GM12878 (cell line): ENCODE measurements around the gene MRPL44. TPM values are rescaled to one million over a fixed set of nuclear protein-coding genes. Genes with fewer than 3 reads are reported as not detected.

ENCODE experiments used
- CREM ChIP-seq: IDR thresholded peaks from 2 replicates; pipeline ENCODE4 v1.6.1; 2014; ENCODE audit warnings: antibody characterized with exemption, low read depth
- DPF2 ChIP-seq: fragments of 450-650 bp; IDR thresholded peaks from 2 replicates; pipeline ENCODE4 v1.6.1; 2017; ENCODE audit warnings: mild to moderate bottlenecking
- ETV6 ChIP-seq, 2 experiments: fragments of 450-650 bp in 1 of 2; IDR thresholded peaks in 1 of 2; conservative IDR thresholded peaks in 1 of 2; 2 replicates each; pipeline ENCODE4 v1.6.1; 2014; ENCODE audit warnings: antibody characterized with exemption in 1 of 2, borderline replicate concordance in 1 of 2, low read depth in 1 of 2, mild to moderate bottlenecking in 1 of 2, moderate library complexity in 1 of 2
- FOXM1 ChIP-seq: IDR thresholded peaks from 2 replicates; pipeline ENCODE4 v1.6.1; 2012; ENCODE audit warnings: low read depth, mild to moderate bottlenecking, inconsistent platforms, low read length, moderate library complexity
- MEF2A ChIP-seq: IDR thresholded peaks from 2 replicates; pipeline ENCODE4 v1.6.1; 2011; ENCODE audit warnings: low read depth, mild to moderate bottlenecking, low read length, moderate library complexity; ENCODE audit not compliant: insufficient read depth
- NFIC ChIP-seq: IDR thresholded peaks from 2 replicates; pipeline ENCODE4 v1.6.1; 2012; ENCODE audit warnings: low read depth, mild to moderate bottlenecking, inconsistent platforms, low read length, moderate library complexity
- NRF1 ChIP-seq: conservative IDR thresholded peaks from 2 replicates; pipeline ENCODE4 v1.6.1; 2011; ENCODE audit warnings: mild to moderate bottlenecking, low read depth, low read length, improper control_type of control experiment
- RAD21 ChIP-seq: IDR thresholded peaks from 2 replicates; pipeline ENCODE4 v1.6.1; 2011; ENCODE audit warnings: mild to moderate bottlenecking, low read depth, low read length, moderate library complexity; ENCODE audit not compliant: insufficient read depth
- SP1 ChIP-seq: IDR thresholded peaks from one replicate; pipeline ENCODE4 v1.6.1; 2011; ENCODE audit warnings: low read depth, low read length
- SPI1 ChIP-seq: IDR thresholded peaks from 2 replicates; pipeline ENCODE4 v1.6.1; 2011; ENCODE audit warnings: low read depth, mild to moderate bottlenecking, low read length, moderate library complexity, borderline replicate concordance; ENCODE audit not compliant: insufficient read depth
- STAT3 ChIP-seq: IDR thresholded peaks from 2 replicates; pipeline ENCODE4 v1.6.1; 2011; ENCODE audit warnings: low read depth, low read length, improper control_type of control experiment
- TBL1XR1 ChIP-seq: IDR thresholded peaks from 2 replicates; pipeline ENCODE4 v1.6.1; 2012; ENCODE audit warnings: low read depth, low read length, improper control_type of control experiment
- YBX1 ChIP-seq: fragments of 450-650 bp; IDR thresholded peaks from 2 replicates; pipeline ENCODE4 v1.6.1; 2016; ENCODE audit warnings: antibody characterized with exemption
- ZNF274 ChIP-seq: IDR thresholded peaks from one replicate; pipeline ENCODE4 v1.8.0; 2011; ENCODE audit not compliant: insufficient read length, insufficient read depth
- polyA plus RNA-seq, 11 experiments: library from polyadenylated mRNA; depleted of rRNA in 4 of 11; unstranded in 6 of 11; stranded (reverse) in 5 of 11; fragments of >200 nt; fragmentation: Nextera tagmentation in 4 of 11; fragmentation: Illumina TruSeq in 1 of 11; extraction: Ambion mirVana in 4 of 11; extraction: Trizol in 1 of 11; gene quantifications; 1 replicate in 1 of 11; 2 replicates in 10 of 11; pipeline versions ENCODE4 v1.2.1 to v1.2.3, GENCODE V29; 2011 to 2016; ENCODE audit warnings: inconsistent platforms in 2 of 11, missing spikeins in 2 of 11, low read depth in 1 of 11
- total RNA-seq, 4 experiments: library from RNA; depleted of rRNA in 3 of 4; stranded (reverse); fragments of >200 nt in 3 of 4; fragmentation: Illumina TruSeq in 1 of 4; extraction: Trizol in 1 of 4; gene quantifications; 2 replicates each; pipeline versions ENCODE4 v1.2.1 to v1.2.3, GENCODE V29; 2013 to 2021
- TF ChIP-seq, protein P1 (sequence below): fragments of 450-650 bp; IDR thresholded peaks from 2 replicates; pipeline ENCODE4 v1.6.1; 2017; ENCODE audit warnings: antibody characterized with exemption, mild to moderate bottlenecking, moderate library complexity
- TF ChIP-seq, protein P2 (sequence below): IDR thresholded peaks from 2 replicates; pipeline ENCODE4 v1.6.1; 2012; ENCODE audit warnings: low read length, inconsistent platforms
- TF ChIP-seq, protein P3 (sequence below): fragments of 450-650 bp; conservative IDR thresholded peaks from 2 replicates; pipeline ENCODE4 v1.6.1; 2017; ENCODE audit warnings: mild to moderate bottlenecking, moderate library complexity
- TF ChIP-seq, protein P4 (sequence below): fragments of 450-650 bp; IDR thresholded peaks from 2 replicates; pipeline ENCODE4 v1.6.1; 2016; ENCODE audit warnings: mild to moderate bottlenecking

Gene MRPL44
- total and polyA plus RNA-seq, 10 of the 15 experiments (the other 5 are each of a cell fraction or from before 2014, with no cell fraction given): 18.3 to 44.3 (median 37.5) TPM

DNA sequence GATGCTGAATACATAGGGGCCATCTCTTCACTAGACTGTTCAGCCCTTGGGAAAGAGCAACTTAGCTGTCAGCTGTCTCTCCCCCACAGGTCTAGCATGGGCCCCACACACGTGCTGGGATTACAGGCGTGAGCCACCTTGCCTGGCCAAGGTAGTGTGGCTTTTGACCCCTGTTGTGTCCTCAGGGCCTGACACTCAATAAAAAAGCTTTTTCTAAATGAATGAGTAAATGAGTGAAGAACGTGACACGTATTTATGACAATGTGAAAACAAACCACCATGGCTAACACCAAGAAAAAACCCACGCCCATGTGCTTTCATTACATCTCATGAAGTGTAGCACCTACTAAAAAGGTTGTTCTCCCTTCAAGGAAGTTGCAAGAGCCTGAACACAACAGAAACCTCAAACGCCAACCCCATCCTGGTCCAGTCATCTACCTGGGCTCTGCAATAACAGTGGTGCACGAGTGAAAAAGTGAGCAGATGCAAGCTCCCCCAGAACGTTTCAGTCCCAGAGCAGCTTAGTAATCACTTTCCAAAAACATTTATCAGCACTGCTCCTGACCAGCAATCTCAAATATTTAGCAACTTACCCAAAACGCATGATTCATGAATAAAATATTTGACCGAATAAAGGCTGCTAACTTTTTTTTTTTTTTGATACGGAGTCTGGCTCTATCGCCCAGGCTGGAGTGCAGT, 15.5 kb upstream of the MRPL44 start (continued):
- TF ChIP-seq, protein P1, sequence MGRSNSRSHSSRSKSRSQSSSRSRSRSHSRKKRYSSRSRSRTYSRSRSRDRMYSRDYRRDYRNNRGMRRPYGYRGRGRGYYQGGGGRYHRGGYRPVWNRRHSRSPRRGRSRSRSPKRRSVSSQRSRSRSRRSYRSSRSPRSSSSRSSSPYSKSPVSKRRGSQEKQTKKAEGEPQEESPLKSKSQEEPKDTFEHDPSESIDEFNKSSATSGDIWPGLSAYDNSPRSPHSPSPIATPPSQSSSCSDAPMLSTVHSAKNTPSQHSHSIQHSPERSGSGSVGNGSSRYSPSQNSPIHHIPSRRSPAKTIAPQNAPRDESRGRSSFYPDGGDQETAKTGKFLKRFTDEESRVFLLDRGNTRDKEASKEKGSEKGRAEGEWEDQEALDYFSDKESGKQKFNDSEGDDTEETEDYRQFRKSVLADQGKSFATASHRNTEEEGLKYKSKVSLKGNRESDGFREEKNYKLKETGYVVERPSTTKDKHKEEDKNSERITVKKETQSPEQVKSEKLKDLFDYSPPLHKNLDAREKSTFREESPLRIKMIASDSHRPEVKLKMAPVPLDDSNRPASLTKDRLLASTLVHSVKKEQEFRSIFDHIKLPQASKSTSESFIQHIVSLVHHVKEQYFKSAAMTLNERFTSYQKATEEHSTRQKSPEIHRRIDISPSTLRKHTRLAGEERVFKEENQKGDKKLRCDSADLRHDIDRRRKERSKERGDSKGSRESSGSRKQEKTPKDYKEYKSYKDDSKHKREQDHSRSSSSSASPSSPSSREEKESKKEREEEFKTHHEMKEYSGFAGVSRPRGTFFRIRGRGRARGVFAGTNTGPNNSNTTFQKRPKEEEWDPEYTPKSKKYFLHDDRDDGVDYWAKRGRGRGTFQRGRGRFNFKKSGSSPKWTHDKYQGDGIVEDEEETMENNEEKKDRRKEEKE: no peak
- peak; percentile 57; the same call in 1 of the 2 replicates for TF ChIP-seq NFIC
- TF ChIP-seq, protein P2, sequence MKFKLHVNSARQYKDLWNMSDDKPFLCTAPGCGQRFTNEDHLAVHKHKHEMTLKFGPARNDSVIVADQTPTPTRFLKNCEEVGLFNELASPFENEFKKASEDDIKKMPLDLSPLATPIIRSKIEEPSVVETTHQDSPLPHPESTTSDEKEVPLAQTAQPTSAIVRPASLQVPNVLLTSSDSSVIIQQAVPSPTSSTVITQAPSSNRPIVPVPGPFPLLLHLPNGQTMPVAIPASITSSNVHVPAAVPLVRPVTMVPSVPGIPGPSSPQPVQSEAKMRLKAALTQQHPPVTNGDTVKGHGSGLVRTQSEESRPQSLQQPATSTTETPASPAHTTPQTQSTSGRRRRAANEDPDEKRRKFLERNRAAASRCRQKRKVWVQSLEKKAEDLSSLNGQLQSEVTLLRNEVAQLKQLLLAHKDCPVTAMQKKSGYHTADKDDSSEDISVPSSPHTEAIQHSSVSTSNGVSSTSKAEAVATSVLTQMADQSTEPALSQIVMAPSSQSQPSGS: peak; percentile 70; the same call in 1 of the 2 replicates
- peak; percentile 84 for TF ChIP-seq DPF2
- peak; percentile 60 for TF ChIP-seq CREM
- TF ChIP-seq SPI1: no peak
- no peak for TF ChIP-seq RAD21
- TF ChIP-seq, protein P3, sequence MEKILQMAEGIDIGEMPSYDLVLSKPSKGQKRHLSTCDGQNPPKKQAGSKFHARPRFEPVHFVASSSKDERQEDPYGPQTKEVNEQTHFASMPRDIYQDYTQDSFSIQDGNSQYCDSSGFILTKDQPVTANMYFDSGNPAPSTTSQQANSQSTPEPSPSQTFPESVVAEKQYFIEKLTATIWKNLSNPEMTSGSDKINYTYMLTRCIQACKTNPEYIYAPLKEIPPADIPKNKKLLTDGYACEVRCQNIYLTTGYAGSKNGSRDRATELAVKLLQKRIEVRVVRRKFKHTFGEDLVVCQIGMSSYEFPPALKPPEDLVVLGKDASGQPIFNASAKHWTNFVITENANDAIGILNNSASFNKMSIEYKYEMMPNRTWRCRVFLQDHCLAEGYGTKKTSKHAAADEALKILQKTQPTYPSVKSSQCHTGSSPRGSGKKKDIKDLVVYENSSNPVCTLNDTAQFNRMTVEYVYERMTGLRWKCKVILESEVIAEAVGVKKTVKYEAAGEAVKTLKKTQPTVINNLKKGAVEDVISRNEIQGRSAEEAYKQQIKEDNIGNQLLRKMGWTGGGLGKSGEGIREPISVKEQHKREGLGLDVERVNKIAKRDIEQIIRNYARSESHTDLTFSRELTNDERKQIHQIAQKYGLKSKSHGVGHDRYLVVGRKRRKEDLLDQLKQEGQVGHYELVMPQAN: peak; percentile 54; the same call in 1 of the 2 replicates
- TF ChIP-seq ETV6 (conservative IDR thresholded peaks at IDR 0.05 in 1 of 2, IDR thresholded peaks at IDR 0.05 in 1 of 2; ENCODE audit: borderline replicate concordance in 1 of 2, low read depth in 1 of 2): peak in 1 of 2 experiments; percentile 38; a peak in 1 of 4 replicates
- TF ChIP-seq, protein P4, sequence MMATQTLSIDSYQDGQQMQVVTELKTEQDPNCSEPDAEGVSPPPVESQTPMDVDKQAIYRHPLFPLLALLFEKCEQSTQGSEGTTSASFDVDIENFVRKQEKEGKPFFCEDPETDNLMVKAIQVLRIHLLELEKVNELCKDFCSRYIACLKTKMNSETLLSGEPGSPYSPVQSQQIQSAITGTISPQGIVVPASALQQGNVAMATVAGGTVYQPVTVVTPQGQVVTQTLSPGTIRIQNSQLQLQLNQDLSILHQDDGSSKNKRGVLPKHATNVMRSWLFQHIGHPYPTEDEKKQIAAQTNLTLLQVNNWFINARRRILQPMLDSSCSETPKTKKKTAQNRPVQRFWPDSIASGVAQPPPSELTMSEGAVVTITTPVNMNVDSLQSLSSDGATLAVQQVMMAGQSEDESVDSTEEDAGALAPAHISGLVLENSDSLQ: peak; percentile 82
- TF ChIP-seq SP1: peak; percentile 36
- TF ChIP-seq MEF2A: 0 out of 2 replicates have a peak, but pooled peaks have one; percentile 45
- no peak for TF ChIP-seq YBX1
- TF ChIP-seq NRF1: no peak
- TF ChIP-seq STAT3: no peak
- TF ChIP-seq TBL1XR1: peak; percentile 67
- TF ChIP-seq FOXM1: no peak
- no peak for TF ChIP-seq ZNF274
